ENCODE measurements around the gene ZFP62.
"Not testable (repeated sequence)": the region's sequence is repeated elsewhere in the genome, so short reads cannot be mapped to it uniquely, and the experiment has no call there.

The ZFP62 gene

DNA sequence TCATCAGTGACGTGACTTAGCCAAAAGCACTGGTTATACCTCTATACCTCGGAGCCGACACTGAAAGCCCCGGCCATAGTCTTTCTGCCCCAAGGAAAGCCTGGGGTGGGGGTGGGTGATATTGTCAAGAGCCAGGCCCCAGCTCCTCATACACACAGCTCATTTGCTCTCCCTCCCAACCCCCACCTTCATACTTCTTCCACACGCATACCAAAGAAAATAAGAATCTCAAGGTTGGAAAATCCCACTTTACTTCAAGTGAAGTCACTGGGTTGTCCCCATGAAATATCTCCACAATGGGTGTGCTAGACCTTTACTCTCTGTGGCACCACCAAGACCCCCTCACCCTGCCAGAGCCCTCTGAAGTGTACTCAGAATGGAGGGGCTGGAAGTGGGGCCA is 31.4 kb downstream of the ZFP62 start:
- DNase-seq = no peak

DNA sequence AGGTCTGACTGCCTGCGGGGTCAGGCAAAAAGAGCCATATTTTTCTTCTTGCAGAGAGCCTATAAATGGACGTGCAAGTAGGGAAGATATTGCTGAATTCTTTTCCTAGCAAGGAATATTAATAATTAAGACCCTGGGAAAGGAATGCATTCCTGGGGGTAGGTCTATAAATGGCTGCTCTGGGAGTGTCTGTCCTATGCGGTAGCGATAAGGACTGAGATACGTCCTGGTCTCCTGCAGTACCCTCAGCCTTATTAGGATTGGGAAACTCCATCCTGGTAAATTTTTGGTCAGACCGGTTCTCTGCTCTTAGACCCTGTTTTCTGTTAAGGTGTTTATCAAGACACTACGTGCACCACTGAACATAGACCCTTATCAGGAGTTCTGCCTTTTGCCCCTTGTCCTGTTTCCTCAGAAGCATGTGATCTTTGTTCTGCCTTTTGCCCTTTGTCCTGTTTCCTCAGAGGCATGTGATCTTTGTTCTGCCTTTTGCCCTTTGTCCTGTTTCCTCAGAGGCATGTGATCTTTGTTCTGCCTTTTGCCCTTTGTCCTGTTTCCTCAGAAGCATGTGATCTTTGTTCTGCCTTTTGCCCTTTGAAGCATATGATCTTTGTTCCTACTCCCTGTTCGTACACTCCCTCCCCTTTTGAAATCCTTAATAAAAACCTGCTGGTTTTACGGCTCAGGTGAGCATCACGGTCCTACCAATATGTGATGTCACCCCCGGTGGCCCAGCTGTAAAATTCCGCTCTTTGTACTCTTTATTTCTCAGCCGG is 32.1 kb downstream of the ZFP62 start:
- DNase-seq = peak; percentile 28

DNA sequence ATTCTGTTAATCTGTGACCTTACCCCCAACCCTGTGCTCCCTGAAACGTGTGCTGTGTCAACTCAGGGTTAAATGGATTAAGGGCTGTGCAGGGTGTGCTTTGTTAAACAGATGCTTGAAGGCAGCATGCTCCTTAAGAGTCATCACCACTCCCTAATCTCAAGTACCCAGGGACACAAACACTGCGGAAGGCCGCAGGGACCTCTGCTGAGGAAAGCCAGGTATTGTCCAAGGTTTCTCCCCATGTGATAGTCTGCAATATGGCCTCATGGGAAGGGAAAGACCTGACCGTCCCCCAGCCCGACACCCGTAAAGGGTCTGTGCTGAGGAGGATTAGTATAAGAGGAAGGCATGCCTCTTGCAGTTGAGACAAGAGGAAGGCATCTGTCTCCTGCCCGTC is 33.7 kb downstream of the ZFP62 start:
- DNase-seq = not testable (repeated sequence)

DNA sequence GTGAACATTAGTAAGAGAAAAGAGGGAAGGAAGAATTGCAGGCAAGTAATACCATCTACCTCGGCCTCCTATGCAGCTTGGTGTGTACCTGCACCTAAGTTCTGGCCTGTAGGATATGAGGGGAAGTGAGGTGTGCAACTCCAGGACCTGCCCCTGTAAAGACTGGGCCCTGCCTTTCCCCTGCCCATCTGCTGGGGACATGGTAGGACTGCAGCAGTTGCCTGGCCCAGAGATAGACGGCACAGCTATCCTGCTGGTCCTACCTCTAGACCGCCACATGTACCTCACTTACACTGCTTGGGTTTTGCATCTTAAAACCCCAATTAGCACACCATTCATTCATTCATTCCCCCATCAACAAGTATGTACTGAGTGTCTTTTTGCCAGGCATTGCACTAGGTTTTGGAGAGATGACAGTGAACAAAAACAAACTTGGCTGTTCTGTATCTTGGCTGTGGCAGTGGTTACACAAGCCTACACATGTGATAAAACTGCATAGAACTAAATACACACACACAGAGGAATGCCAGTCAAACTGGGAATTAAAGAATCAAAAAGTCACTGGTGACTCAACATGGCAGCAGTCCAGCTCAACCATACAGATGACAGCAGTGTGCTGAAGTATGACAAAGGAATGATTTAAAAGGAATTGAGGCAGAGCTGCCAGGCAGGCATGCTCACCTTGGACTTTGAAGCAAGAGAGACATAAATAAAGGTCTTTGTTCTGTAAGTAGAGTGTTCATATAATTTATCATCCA is 35.1 kb downstream of the ZFP62 start:
- no peak for DNase-seq

DNA sequence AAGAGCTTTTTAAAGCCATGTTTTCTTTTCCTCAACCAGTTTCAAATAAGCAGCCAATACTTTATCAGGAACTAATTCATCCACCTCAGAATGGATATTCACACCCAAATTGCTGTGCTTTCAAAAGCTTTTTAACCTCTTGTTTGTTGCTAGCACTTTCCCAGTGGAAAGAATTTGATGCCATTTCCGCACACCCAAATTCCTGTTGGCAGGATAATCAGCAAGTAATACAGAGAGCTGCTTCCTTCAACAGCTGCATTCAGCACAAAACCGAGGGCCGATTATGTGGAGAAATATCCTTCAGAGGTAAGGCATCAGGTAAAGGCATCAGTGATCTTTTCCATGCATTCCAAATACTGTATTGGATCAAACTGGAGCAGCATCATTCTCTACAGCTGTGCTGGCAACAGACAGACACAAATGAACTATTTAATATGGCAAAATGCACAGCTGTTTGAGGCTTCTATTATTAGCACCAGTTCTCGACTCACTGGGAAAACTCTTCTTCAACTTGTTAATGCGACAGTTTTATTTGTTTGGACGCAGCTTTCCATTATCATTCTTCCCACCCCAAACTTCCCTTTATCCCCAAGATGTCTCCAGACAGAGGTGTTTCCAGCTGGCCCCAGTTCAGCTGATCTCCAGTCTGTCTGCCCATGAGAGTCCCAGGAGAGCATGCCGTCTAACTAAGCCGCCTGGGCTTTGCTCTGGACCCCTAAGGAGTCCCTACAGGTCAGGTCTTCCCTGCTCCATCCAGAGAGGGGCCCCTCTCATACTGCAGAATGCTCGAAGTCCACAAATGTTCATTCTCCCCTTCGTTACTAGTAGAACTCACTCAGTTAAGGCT is 36.2 kb downstream of the ZFP62 start:
- DNase-seq = no peak

DNA sequence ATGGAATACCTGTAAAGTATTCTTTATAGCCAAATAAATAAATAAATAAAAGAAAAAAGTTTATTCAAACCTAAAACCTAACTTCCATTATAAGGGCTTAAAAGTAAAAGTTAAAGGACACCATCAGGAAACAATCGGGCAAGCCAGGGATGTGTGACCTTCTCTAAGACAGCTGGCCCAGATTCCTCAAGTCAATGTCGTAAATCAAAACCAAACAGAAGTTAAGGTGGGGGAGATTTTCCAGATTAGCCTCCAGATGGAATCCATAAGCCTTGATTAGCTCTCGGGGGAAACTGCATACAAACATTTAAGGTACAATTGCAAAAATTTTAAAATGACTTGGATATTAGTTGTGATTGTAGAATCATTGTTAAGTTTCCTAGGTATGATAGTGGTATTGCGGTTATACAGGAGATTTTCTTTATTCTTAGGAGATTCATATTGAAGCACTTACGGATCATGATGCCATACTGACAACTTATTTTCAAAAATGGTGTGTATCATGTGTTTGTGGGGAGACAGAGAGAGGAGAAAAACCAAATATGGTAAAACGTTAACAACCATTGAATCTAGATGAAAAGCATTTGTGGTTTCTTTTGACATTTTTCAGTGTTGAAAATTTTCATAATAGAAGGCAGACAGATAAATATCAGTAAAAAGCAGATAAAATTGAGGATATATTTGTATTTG is 37.0 kb downstream of the ZFP62 start:
- no peak for DNase-seq

DNA sequence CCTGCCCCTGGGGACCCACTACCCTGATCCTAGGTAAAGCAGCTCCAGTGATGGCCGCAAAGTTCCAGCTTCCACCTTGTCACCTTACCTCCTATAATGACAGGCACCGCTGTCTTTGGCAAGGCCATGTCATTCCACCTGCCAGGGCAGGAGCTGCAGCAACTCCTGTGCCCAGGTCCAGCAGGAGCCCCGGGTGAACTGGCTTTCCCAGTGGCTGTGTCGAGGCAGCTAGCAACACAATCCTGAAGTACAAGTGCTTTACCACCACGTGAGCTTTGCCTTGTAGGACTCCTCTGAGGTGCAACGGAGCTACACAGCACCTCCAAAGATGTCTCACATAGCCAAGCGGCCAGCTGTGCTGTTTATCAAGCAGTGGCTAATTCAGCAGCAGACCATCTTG is 37.7 kb downstream of the ZFP62 start:
- no peak for DNase-seq

DNA sequence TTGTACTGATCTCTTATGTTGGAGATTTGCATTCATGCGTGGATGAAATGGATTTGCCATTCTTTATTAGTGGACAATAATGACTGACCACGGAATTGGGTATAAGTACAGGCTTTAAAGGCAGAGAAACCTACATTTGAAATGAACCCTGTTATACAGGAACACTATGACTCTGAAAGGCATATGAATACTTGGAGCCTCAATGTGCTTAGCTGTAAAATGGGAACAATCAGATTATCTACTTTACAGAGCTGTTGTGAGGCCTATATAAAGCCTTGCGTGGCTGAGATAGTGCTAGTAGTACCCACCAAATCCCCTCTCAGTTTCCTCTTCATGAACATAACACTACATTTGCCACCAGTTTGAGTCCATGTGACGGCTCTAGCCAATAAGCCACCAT is 39.5 kb downstream of the ZFP62 start:
- DNase-seq = no peak

DNA sequence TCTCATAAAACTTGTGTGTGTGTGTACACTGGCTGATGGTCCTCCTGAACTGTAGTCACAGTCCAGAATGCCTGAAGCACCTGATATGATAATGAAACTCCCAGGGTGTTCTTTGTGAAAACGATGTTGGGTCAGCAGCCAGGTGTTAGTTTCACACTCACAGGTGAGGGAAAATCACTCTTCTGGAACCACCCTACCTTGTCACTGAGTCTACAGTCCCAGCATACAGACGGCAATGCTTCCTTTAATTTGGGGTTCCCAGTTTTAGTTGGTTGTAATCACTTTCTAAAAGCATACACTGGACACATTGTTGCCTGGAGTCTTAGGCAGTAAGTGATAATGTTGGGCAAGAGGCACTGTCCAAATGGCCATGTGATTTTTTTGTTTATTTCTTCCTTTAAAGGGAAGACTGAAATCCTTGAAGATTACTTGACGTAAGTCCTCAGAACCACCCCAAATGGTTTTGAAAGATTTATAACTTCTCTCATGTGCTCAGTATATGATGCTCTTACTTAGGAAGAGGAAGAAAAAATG is 40.2 kb downstream of the ZFP62 start:
- no peak for DNase-seq

DNA sequence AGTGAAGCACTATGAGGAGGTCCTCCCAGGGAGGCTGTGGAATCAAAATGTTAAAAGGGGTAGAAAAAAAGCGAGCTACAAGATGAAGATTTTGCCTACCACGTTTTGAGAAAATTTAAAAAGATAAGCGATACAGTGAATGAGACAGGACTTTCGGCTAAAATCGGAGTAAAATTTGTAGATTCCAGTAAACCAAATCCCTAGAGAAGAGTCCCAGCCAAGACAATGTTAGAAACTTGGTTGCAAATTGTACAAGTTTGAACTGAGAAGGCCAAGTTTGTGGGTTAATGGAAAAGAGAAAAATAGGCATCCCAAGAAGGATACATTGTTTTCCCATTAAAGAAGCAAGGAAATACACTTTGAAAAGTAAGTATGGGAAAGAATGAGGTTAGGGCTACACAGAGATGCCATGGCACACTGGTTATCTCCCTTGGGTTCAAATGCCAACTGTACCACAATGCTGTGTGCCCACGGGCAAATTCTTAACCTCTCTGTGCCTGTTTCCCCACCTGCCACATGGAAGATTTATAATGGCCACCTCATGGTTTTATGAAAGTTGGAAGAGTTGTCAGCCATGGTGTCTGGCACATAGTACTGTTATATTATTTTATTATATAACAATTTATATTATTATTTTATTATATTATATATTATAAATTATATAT is 42.3 kb downstream of the ZFP62 start:
- no peak for DNase-seq

DNA sequence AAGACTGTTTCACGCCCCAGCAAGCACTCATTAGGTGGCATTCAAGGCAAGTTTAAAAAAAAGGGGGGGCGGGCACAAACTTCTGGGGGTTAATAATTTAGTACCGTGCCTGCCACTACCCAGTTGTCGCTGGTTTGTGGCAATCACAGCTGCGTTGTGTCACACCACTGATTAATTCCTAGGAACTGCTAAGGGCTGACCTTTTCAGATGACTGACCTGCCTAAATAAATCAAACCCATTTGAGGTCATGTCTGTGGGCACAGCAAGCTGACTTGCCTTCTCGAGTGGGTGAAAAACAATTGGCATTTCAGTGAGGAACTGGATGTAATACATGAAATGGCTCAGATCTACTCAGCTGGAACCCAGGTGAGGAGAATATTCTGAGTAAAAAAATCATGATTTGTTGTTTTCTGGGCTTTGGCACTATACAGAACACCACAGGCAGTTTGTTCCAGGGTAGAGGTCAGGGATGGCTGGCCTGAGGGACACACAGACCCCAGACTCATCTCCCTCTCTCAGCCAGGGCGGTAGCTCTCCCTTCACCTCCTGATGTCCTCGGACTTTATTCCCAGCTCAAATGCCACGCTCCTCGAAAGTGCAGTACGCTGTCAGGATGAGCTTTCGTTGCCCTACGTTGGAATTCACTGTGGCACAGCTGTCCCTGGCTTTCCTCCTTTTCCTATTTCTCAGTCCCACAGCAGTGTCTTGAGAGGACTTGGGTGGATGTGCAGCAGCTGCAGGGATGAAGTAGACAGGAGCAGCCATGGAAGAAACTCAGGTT is 43.0 kb downstream of the ZFP62 start:
- no peak for DNase-seq

DNA sequence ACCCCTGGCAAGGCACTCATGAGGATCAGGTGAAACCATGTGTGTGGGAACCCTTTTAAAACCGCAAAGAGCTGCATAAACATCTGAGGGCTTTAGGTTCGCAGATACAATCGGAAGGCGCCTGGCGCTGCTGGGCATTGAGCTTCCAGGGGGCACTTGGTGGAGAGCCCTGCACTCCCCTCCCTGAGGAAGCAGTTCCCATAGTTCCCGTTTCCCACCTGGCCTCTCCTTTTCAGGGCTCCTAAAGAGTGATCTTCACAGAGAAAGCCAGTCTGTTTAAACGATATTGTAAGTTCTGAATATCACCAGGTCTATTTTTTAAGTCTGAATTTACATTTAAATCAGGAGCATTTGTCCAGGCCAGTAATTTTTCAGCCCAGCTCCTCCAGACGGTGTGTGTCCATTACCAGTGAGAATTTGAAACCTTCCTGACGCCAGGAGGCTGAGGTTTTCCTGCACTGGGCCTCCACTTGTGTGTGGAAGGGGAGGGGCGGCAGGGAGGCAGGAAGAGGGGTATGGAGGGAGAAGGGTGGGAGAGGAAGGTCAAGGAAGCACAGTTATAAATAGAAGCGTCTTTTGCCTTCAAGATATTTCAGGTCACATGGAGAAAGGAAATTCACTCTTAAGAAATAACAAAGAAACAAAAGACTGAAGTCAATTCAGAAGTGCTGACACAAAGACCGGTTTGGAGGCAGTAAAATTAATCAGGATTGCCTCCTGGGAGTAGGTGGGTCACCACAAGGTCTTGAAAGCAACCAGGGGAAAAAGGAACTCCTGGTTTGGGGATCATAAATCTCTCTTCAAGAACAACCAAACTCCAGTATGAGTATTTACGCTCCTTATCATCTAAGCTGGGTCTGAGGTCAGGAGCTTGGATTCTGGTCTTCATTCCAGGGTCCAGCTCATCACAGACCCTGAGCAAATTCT is 44.2 kb downstream of the ZFP62 start:
- DNase-seq = no peak

DNA sequence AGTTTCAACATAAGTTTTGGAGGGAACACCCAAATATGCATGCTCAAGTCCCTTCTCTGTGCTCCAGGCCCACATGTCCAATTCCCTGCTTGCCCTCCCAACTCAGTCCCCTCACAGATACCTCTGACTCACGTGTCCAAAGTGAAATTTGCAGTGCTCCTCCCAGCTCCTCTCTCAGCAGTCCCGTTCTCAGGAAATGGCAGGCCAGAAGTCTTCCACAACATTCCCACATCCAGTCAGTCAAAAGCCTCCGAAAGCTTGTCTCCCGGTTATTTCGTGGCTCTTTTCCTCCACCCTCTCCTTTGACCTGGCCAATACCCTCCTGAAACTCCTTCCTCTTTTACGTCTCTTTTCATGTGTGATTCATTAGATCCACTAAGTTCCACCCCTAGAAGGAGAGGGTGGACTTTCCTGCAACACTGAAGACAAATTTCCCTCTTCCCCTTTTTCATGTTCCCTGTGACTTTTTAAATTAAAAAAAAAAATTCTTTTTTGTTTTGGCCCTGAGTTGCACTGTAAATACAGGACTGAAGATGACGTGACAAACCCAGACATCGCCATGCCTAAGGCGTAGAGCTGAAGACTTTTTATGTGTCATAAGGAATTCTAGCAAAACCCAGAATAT is 45.7 kb downstream of the ZFP62 start:
- no peak for DNase-seq

DNA sequence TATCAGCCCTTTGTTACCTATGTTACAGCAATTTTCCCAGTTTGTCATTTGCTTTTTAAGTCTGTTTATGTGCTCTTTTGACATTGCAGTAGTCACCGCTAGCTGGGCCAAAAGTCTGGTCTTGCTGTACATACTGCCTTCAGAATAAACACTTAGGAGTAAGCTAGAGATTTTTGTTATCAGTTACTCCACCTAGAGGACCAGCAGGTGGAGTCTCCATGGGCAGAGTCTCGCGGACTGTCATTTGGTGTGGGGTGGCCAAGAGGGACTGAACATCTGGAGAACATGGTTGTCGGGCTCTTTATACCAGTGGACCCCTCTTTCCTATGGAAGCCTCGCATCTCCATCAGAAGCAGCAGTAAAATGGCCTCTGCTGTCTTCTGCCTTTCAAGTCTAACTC is 47.7 kb downstream of the ZFP62 start:
- no peak for DNase-seq

DNA sequence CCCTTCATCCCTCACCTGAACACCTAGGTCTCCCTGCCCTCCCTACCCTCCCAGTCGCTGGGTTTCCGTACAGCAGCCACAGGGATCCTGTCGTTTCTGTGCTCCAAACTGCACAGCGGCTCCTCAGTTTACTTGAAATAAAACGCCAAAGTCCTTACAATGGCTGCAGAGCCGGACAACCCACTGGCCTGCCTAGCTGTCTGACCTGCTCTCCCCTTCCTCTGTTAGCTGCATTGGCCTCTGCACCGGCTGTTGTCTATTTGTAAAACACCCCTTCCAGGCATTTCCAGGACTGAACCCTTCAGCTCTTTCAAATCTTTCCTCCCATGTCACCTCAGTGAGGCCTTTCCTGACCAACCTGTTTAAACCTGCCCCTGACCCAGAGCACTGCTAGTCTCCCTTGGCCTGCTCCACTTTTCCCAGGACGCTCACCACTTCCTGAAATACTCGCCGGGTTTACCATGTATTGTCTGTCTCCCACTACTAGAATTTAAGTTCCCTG is 49.4 kb downstream of the ZFP62 start:
- DNase-seq = no peak

DNA sequence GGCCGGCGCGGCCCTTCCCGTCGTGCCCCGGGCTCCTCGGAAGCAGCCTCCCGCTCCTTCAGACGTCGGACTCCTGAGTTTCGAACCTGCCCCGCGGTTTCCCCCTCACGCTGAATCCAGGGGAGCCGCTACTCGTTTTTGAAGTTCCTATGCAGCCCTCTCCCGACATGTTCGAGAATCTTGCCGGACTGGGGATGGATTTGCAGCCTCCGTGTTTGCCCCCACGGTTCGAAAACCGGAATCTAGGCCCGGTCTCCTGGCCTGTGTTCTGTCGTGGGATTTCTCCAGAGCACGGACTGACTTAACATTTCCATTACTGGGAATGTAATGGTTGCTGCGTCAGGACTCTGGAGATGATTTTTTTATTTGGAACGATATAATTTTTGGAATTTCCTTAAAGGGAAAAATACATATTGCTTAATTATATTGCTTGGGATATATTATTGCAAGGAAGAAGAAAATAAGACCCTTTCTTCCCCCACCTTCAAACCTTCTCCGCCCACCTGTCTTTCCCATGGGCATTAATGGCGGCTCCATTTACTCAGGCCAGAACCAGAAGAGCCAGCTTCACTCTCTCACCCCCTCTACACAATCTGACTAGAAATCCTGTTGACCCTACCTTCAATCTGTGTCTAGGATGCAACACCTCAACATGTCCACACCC is 50.0 kb downstream of the ZFP62 start:
- no peak for DNase-seq

DNA sequence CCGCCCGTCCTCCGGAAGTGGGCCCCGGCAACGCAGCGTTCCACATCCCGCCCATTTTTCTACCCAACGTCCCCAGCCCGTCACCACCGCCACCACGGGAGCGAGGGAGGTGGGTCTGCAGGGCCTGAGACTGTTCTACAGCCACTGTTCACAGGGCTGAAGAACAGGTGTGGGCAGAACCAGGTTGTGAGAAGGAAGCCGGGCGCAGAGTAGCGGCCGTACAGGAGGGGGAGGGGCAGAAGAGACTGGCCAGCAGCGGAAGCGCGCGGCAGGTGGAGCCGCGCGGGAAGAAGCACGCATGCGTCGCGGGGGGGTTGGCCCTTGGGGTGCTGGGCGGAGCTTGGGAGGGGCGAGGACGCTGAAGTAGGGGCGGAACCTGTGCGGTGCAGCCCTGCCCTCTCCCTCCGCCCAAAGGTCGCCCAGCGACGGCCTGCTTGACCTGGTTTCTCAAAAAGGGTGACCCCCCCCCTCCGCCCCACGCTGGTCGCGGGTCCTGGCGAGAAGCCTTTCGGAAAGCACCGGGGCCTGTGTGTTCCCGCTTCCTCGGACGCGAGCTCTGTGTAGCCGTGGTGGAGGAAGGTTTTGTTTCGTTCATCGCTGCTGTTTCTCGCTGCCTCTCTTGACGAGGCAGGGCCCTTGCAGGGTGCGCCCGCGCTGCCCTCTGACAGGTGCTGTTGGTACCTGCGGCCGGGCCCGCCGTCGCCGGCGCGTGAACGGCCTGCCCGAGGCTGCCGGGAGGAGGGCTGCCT is 50.7 kb downstream of the ZFP62 start:
- DNase-seq = peak; percentile 94
